K562 (cell line): ENCODE data around the gene TARP.

Source experiments
- ATAC-seq: fragments of 200-7000 bp; cut with Tn5 transposase; 3 replicates; pipeline ENCODE4 v1.9.1; 2020; ENCODE audit warnings: moderate library complexity
- BruUV-seq: library from RNA; stranded (reverse); fragments of 400-500 nt; replicated peaks from 2 replicates; lab custom pipeline; 2021; lab: Mats Ljungman, UMichigan
- CTCF ChIA-PET: fragments of 300-600 bp; formaldehyde crosslinking; extraction: SDS; loops from one replicate; lab custom pipeline; 2021; ENCODE audit warnings: low intra/inter-chr PET ratio; lab: Yijun Ruan, JAX
- POLR2A ChIA-PET: fragments of 300-600, 350-650 bp; sonication (Branson Sonifier 250); formaldehyde crosslinking; extraction: SDS; loops from one replicate; lab custom pipeline; 2021; ENCODE audit warnings: antibody characterized with exemption, inconsistent platforms; lab: Yijun Ruan, JAX
- DNase-seq, 4 experiments: peaks; one replicate each; pipeline versions ENCODE4 v3.0.0 to v3.0.0-alpha.2; 2011 to 2018; ENCODE audit warnings: low spot score in 3 of 4, mixed read lengths in 3 of 4; ENCODE audit errors: extremely low read depth in 1 of 4
- FAIRE-seq: peaks from 2 replicates; lab custom pipeline; 2011; peaks lifted over from hg19 to GRCh38; lab: Jason Lieb, UNC
- H2AFZ ChIP-seq: 2 replicates; pipeline ENCODE4 v1.6.0; 2011; ENCODE audit warnings: low read depth, low read length, control low read depth, inconsistent platforms
- H3K27ac ChIP-seq: fragments of 200-600 bp; 3 replicates; pipeline ENCODE4 v1.8.0; 2011; ENCODE audit warnings: low read depth, mild to moderate bottlenecking, control low read depth, inconsistent platforms, low read length, moderate library complexity, mixed read lengths; ENCODE audit errors: extremely low read depth
- H3K27me3 ChIP-seq, 2 experiments: fragments of 300-600 bp in 1 of 2; 2 replicates in 1 of 2; 3 replicates in 1 of 2; pipeline versions ENCODE4 v1.6.0 to v1.8.0; 2011; ENCODE audit warnings: inconsistent platforms in 2 of 2, low read length in 2 of 2, mild to moderate bottlenecking in 1 of 2, mixed read lengths in 1 of 2, moderate library complexity in 1 of 2; ENCODE audit not compliant: control insufficient read depth in 2 of 2, insufficient read depth in 2 of 2
- H3K36me3 ChIP-seq: fragments of 300-600 bp; 3 replicates; pipeline ENCODE4 v1.8.0; 2011; ENCODE audit warnings: mild to moderate bottlenecking, low read length, inconsistent platforms; ENCODE audit not compliant: control insufficient read depth, insufficient read depth
- H3K4me1 ChIP-seq, 2 experiments: fragments of 200-600 bp in 1 of 2; replicated peaks in 1 of 2; 2 replicates in 1 of 2; 3 replicates in 1 of 2; pipeline versions ENCODE4 v1.5.1 to v1.8.0; 2011; ENCODE audit warnings: inconsistent platforms in 2 of 2, low read length in 2 of 2, mild to moderate bottlenecking in 1 of 2, mixed read lengths in 1 of 2, moderate library complexity in 1 of 2; ENCODE audit not compliant: control insufficient read depth in 2 of 2, insufficient read depth in 2 of 2
- H3K4me2 ChIP-seq: 2 replicates; pipeline ENCODE4 v1.6.1; 2011; ENCODE audit warnings: low read length, control low read depth, inconsistent platforms, mixed read lengths; ENCODE audit not compliant: insufficient read depth
- H3K4me3 ChIP-seq: fragments of 200-600 bp; sonication (generic), shearing (Covaris generic); 2 replicates; pipeline ENCODE4 v1.5.1; 2016; ENCODE audit warnings: control low read depth, inconsistent platforms
- H3K79me2 ChIP-seq: fragments of 200-600 bp; 3 replicates; pipeline ENCODE4 v1.8.0; 2011; ENCODE audit warnings: low read length, inconsistent platforms; ENCODE audit not compliant: control insufficient read depth, insufficient read depth
- H3K9ac ChIP-seq, 2 experiments: 2 replicates each; pipeline versions ENCODE4 v1.6.0 to v1.6.1; 2011; ENCODE audit warnings: low read depth in 2 of 2, low read length in 2 of 2, control low read depth in 1 of 2, inconsistent platforms in 1 of 2, mild to moderate bottlenecking in 1 of 2, mixed read lengths in 1 of 2; ENCODE audit not compliant: insufficient read depth in 1 of 2
- H3K9me1 ChIP-seq: one replicate; pipeline ENCODE4 v1.6.0; 2011; ENCODE audit warnings: inconsistent platforms, mild to moderate bottlenecking, low read length, moderate library complexity; ENCODE audit not compliant: control insufficient read depth, insufficient read depth
- H3K9me3 ChIP-seq: replicated peaks from 2 replicates; pipeline ENCODE4 v1.5.1; 2011; ENCODE audit warnings: low read depth, low read length, inconsistent platforms; ENCODE audit not compliant: control insufficient read depth, insufficient read depth
- H4K20me1 ChIP-seq: replicated peaks from 2 replicates; pipeline ENCODE4 v1.6.1; 2011; ENCODE audit warnings: low read length, inconsistent platforms, mixed read lengths; ENCODE audit not compliant: control insufficient read depth, insufficient read depth
- ASH1L ChIP-seq: fragments of 450-650 bp; IDR thresholded peaks from 2 replicates; pipeline ENCODE4 v1.6.1; 2018; ENCODE audit warnings: borderline replicate concordance, mild to moderate bottlenecking, low read depth; ENCODE audit not compliant: partially characterized antibody
- CBFA2T2 ChIP-seq: fragments of 450-650 bp; conservative IDR thresholded peaks from 2 replicates; pipeline ENCODE4 v1.6.1; 2017; ENCODE audit warnings: mild to moderate bottlenecking
- CHCHD3 ChIP-seq: fragments of 250-450 bp; sonication (Bioruptor Pico); IDR thresholded peaks from 2 replicates; pipeline ENCODE4 v2.1.2; 2022; ENCODE audit warnings: mild to moderate bottlenecking
- HDAC1 ChIP-seq, 2 experiments: fragments of 450-650 bp; IDR thresholded peaks; 2 replicates each; pipeline ENCODE4 v1.6.1; 2016 to 2017; ENCODE audit warnings: inconsistent platforms in 1 of 2, mild to moderate bottlenecking in 1 of 2, moderate library complexity in 1 of 2
- POLR2A ChIP-seq: fragments of 450-650 bp; conservative IDR thresholded peaks from 2 replicates; pipeline ENCODE4 v1.6.1; 2016
- PYGO2 ChIP-seq: fragments of 450-650 bp; IDR thresholded peaks from 2 replicates; pipeline ENCODE4 v1.6.1; 2016; ENCODE audit warnings: mild to moderate bottlenecking, missing genetic modification characterization, moderate library complexity, missing compliant biosample characterization
- SNRNP70 ChIP-seq: fragments of 200-400 bp; formaldehyde crosslinking; optimal IDR thresholded peaks from 2 replicates; pipeline ENCODE3; 2017; ENCODE audit warnings: low read depth, low read length
- SRSF1 ChIP-seq: fragments of 200-400 bp; formaldehyde crosslinking; IDR thresholded peaks from 2 replicates; pipeline ENCODE4 v1.6.1; 2017; ENCODE audit warnings: mild to moderate bottlenecking, low read depth, low read length, moderate library complexity
- ZNF282 ChIP-seq: sonication (generic); formaldehyde crosslinking; IDR thresholded peaks from 2 replicates; pipeline ENCODE4 v1.8.1; 2023; ENCODE audit warnings: missing genetic modification reagents
- WGBS: fragments of 100-300 bp; shearing (Covaris generic); methylation state at CpG from one replicate; pipeline ENCODE4 v1.1.6; 2016; ENCODE audit warnings: low coverage, mixed read lengths; ENCODE audit not compliant: insufficient coverage; ENCODE audit errors: missing lambda C conversion rate; 5-methylcytosine and 5-hydroxymethylcytosine counted together
- in situ Hi-C: fragments of 300-500 bp; cut with MboI; formaldehyde crosslinking; loops from 4 replicates; pipeline ENCODE4 v1.15.0; 2018; ENCODE audit warnings: inconsistent platforms, mixed read lengths
- intact Hi-C: fragments of 100-400 bp; cut with micrococcal nuclease; formaldehyde crosslinking; loops from 2 replicates; pipeline ENCODE4 v1.14.2; 2022
- TF ChIP-seq, protein P1 (sequence below), 3 experiments: IDR thresholded peaks in 2 of 3; conservative IDR thresholded peaks in 1 of 3; 2 replicates each; pipeline ENCODE4 v1.5.1; 2011 to 2012; ENCODE audit warnings: low read length in 3 of 3, mild to moderate bottlenecking in 3 of 3, control low read depth in 2 of 3, improper control_type of control experiment in 1 of 3, inconsistent platforms in 1 of 3, low read depth in 1 of 3, mixed read lengths in 1 of 3, moderate library complexity in 1 of 3; ENCODE audit not compliant: insufficient read depth in 2 of 3
- TF ChIP-seq, protein P2 (sequence below): fragments of 250-450 bp; sonication (Bioruptor Pico); IDR thresholded peaks from 2 replicates; pipeline ENCODE4 v1.4.0; 2020; ENCODE audit warnings: mild to moderate bottlenecking, moderate library complexity
- TF ChIP-seq, protein P3 (sequence below): fragments of 250-450 bp; sonication (Bioruptor Pico); IDR thresholded peaks from 2 replicates; pipeline ENCODE4 v1.4.0; 2020; ENCODE audit warnings: borderline replicate concordance

The TARP gene

DNA sequence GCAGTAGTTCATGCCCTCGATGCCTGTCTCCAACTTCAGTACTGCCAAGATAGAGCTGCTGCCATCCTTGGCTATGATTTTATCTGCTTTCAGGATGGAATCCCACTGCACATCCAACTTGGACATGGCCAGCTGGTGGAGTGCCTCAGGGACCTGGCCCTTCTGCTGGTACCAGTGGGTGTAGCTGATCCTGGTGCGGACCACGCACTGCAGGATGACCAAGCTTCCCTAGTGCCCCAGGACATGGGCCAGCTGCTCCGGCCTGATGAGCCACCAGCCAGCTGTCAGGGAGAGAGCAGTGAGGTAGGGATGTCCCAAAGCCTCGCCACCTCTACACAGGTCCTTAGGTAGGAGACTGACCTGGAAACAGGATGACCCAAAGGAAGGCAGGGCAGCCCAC lies 49.0 kb upstream of the TARP start:
- BruUV-seq, result no TSS peak
- Histone ChIP-seq H3K27ac (no peak overlapping the region), H3K27me3 (0 out of 5 replicates have a peak, but pooled peaks cover 0 to 3% of the 10 kb centered on the region in 2 experiments), H3K4me1 (peaks cover 0 to 5% of the 10 kb centered on the region in 2 experiments; a peak in 3 of 5 replicates), H4K20me1 (no peaks in the 10 kb centered on the region), H3K9me3 (no peaks in the 10 kb centered on the region), H3K4me3 (no peak overlapping the region), H2AFZ (no peak overlapping the region), H3K9me1 (no peaks in the 10 kb centered on the region), H3K36me3 (no peaks in the 10 kb centered on the region), H3K79me2 (no peaks in the 10 kb centered on the region), H3K4me2 (no peak overlapping the region), H3K9ac (no peak overlapping the region)
- in situ Hi-C loops (no loop called here), intact Hi-C loops (no loop called here)
- 42% methylated on average over 5 of the region's 5 CpGs for WGBS
- no peak for ATAC-seq
- POLR2A ChIA-PET, result interaction anchor here (1.9 kb wide), 1 partner anchor 15 kb away, joined by 4 read pairs; no protein-coding TSS in a partner anchor
- CTCF ChIA-PET, result no interaction called here
- no peak for DNase-seq
- FAIRE-seq, result no peak
- TF ChIP-seq CBFA2T2 (no peak), HDAC1 (IDR thresholded peaks at IDR 0.05) (no peak), SRSF1 (no peak), POLR2A (no peak), SNRNP70 (no peak), ASH1L (no peak), ZNF282 (CRISPR knock-in tag) (no peak), PYGO2 (tag) (no peak), CHCHD3 (no peak)
- TF ChIP-seq, protein P1, sequence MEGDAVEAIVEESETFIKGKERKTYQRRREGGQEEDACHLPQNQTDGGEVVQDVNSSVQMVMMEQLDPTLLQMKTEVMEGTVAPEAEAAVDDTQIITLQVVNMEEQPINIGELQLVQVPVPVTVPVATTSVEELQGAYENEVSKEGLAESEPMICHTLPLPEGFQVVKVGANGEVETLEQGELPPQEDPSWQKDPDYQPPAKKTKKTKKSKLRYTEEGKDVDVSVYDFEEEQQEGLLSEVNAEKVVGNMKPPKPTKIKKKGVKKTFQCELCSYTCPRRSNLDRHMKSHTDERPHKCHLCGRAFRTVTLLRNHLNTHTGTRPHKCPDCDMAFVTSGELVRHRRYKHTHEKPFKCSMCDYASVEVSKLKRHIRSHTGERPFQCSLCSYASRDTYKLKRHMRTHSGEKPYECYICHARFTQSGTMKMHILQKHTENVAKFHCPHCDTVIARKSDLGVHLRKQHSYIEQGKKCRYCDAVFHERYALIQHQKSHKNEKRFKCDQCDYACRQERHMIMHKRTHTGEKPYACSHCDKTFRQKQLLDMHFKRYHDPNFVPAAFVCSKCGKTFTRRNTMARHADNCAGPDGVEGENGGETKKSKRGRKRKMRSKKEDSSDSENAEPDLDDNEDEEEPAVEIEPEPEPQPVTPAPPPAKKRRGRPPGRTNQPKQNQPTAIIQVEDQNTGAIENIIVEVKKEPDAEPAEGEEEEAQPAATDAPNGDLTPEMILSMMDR (IDR thresholded peaks at IDR 0.05 in 2 of 3, conservative IDR thresholded peaks at IDR 0.05 in 1 of 3; ENCODE audit: insufficient read depth in 2 of 3, low read depth in 1 of 3, low read length in 3 of 3), result no peak
- TF ChIP-seq, protein P2, sequence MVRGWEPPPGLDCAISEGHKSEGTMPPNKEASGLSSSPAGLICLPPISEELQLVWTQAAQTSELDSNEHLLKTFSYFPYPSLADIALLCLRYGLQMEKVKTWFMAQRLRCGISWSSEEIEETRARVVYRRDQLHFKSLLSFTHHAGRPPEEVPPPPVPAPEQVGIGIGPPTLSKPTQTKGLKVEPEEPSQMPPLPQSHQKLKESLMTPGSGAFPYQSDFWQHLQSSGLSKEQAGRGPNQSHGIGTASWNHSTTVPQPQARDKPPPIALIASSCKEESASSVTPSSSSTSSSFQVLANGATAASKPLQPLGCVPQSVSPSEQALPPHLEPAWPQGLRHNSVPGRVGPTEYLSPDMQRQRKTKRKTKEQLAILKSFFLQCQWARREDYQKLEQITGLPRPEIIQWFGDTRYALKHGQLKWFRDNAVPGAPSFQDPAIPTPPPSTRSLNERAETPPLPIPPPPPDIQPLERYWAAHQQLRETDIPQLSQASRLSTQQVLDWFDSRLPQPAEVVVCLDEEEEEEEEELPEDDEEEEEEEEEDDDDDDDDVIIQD, result no peak
- TF ChIP-seq, protein P3, sequence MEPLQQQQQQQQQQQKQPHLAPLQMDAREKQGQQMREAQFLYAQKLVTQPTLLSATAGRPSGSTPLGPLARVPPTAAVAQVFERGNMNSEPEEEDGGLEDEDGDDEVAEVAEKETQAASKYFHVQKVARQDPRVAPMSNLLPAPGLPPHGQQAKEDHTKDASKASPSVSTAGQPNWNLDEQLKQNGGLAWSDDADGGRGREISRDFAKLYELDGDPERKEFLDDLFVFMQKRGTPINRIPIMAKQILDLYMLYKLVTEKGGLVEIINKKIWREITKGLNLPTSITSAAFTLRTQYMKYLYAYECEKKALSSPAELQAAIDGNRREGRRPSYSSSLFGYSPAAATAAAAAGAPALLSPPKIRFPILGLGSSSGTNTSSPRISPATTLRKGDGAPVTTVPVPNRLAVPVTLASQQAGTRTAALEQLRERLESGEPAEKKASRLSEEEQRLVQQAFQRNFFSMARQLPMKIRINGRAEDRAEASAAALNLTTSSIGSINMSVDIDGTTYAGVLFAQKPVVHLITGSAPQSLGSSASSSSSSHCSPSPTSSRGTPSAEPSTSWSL (CRISPR knock-in tag), result no peak
